ENCODE measurements around the gene VMAC.

Gene VMAC

GRCh38 chr19:5951338-5951861 is 46.7 kb downstream of the VMAC start:
- Histone ChIP-seq H3K36me3 (replicated peaks; ENCODE audit: insufficient read depth, low read length) (no peaks in the 10 kb centered on the region; the same call in 1 of the 2 replicates), H3K9me3 (replicated peaks; ENCODE audit: insufficient read depth, low read length) (no peaks in the 10 kb centered on the region), H2AFZ (ENCODE audit: low read length) (no peak overlapping the region), H3K27me3 (replicated peaks; ENCODE audit: insufficient read depth, low read length) (no peaks in the 10 kb centered on the region), H3K27ac (ENCODE audit: low read length) (peak overlapping the region; percentile 87; the same call in 1 of the 2 replicates), H4K20me1 (ENCODE audit: insufficient read depth, low read length) (no peaks in the 10 kb centered on the region; the same call in 1 of the 2 replicates), H3F3A (ENCODE audit: insufficient read depth, low read length) (peaks cover 28% of the 10 kb centered on the region), H3K79me2 (ENCODE audit: low read length) (peaks cover 90% of the 10 kb centered on the region), H3K4me2 (ENCODE audit: low read depth, low read length) (peak overlapping the region; percentile 82; the same call in 1 of the 2 replicates), H3K9me2 (replicated peaks; ENCODE audit: insufficient read depth, low read length) (no peaks in the 10 kb centered on the region), H3K9ac (ENCODE audit: low read length) (no peak overlapping the region), H3K4me1 (ENCODE audit: low read length) (peaks cover 55% of the 10 kb centered on the region), H3K4me3 (ENCODE audit: low read length) (no peak overlapping the region)
- TF ChIP-seq EZH2phosphoT487 (IDR thresholded peaks at IDR 0.05; ENCODE audit: low read length) (no peak), EZH2 (optimal IDR thresholded peaks at IDR 0.05; ENCODE audit: low read depth, low read length) (no peak)
- TF ChIP-seq, protein P1, sequence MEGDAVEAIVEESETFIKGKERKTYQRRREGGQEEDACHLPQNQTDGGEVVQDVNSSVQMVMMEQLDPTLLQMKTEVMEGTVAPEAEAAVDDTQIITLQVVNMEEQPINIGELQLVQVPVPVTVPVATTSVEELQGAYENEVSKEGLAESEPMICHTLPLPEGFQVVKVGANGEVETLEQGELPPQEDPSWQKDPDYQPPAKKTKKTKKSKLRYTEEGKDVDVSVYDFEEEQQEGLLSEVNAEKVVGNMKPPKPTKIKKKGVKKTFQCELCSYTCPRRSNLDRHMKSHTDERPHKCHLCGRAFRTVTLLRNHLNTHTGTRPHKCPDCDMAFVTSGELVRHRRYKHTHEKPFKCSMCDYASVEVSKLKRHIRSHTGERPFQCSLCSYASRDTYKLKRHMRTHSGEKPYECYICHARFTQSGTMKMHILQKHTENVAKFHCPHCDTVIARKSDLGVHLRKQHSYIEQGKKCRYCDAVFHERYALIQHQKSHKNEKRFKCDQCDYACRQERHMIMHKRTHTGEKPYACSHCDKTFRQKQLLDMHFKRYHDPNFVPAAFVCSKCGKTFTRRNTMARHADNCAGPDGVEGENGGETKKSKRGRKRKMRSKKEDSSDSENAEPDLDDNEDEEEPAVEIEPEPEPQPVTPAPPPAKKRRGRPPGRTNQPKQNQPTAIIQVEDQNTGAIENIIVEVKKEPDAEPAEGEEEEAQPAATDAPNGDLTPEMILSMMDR (IDR thresholded peaks at IDR 0.05; ENCODE audit: low read length) = no peak
- no peak for DNase-seq

GRCh38 chr19:5952193-5953029 is 47.7 kb downstream of the VMAC start:
- H3K27ac ChIP-seq (ENCODE audit: low read length) = peak overlapping the region; percentile 87; the same call in 1 of the 2 replicates
- no peaks in the 10 kb centered on the region for H3K9me3 ChIP-seq (replicated peaks; ENCODE audit: insufficient read depth, low read length)
- no peaks in the 10 kb centered on the region for H3K27me3 ChIP-seq (replicated peaks; ENCODE audit: insufficient read depth, low read length)
- DNase-seq = no peak
- peaks cover 55% of the 10 kb centered on the region for H3K4me1 ChIP-seq (ENCODE audit: low read length)
- H3K4me3 ChIP-seq (ENCODE audit: low read length) = no peak overlapping the region
- TF ChIP-seq EZH2 (optimal IDR thresholded peaks at IDR 0.05; ENCODE audit: low read depth, low read length) (no peak), EZH2phosphoT487 (IDR thresholded peaks at IDR 0.05; ENCODE audit: low read length) (no peak)
- TF ChIP-seq, protein P1 (IDR thresholded peaks at IDR 0.05; ENCODE audit: low read length) = no peak
- peaks cover 28% of the 10 kb centered on the region for H3F3A ChIP-seq (ENCODE audit: insufficient read depth, low read length)
- peaks cover 91% of the 10 kb centered on the region for H3K79me2 ChIP-seq (ENCODE audit: low read length)
- H3K9ac ChIP-seq (ENCODE audit: low read length) = no peak overlapping the region
- H3K36me3 ChIP-seq (replicated peaks; ENCODE audit: insufficient read depth, low read length) = no peaks in the 10 kb centered on the region; the same call in 1 of the 2 replicates
- peaks cover 6% of the 10 kb centered on the region; the same call in 1 of the 2 replicates for H4K20me1 ChIP-seq (ENCODE audit: insufficient read depth, low read length)
- no peaks in the 10 kb centered on the region for H3K9me2 ChIP-seq (replicated peaks; ENCODE audit: insufficient read depth, low read length)
- no peak overlapping the region for H3K4me2 ChIP-seq (ENCODE audit: low read depth, low read length)
- H2AFZ ChIP-seq (ENCODE audit: low read length) = no peak overlapping the region

GRCh38 chr19:5953030-5953589 is 48.4 kb downstream of the VMAC start:
- no peak for TF ChIP-seq EZH2 (optimal IDR thresholded peaks at IDR 0.05; ENCODE audit: low read depth, low read length)
- TF ChIP-seq EZH2phosphoT487 (IDR thresholded peaks at IDR 0.05; ENCODE audit: low read length) = no peak
- TF ChIP-seq, protein P1 (IDR thresholded peaks at IDR 0.05; ENCODE audit: low read length) = no peak
- no peaks in the 10 kb centered on the region for H3K36me3 ChIP-seq (replicated peaks; ENCODE audit: insufficient read depth, low read length)
- peaks cover 91% of the 10 kb centered on the region for H3K79me2 ChIP-seq (ENCODE audit: low read length)
- no peaks in the 10 kb centered on the region for H3K9me3 ChIP-seq (replicated peaks; ENCODE audit: insufficient read depth, low read length)
- H3K4me1 ChIP-seq (ENCODE audit: low read length) = peaks cover 55% of the 10 kb centered on the region
- no peaks in the 10 kb centered on the region for H3K27me3 ChIP-seq (replicated peaks; ENCODE audit: insufficient read depth, low read length)
- H3K4me3 ChIP-seq (ENCODE audit: low read length) = no peak overlapping the region
- DNase-seq = no peak
- no peaks in the 10 kb centered on the region for H3K9me2 ChIP-seq (replicated peaks; ENCODE audit: insufficient read depth, low read length)
- no peak overlapping the region for H3K4me2 ChIP-seq (ENCODE audit: low read depth, low read length)
- H3K9ac ChIP-seq (ENCODE audit: low read length) = no peak overlapping the region
- peaks cover 12% of the 10 kb centered on the region for H4K20me1 ChIP-seq (ENCODE audit: insufficient read depth, low read length)
- peaks cover 28% of the 10 kb centered on the region for H3F3A ChIP-seq (ENCODE audit: insufficient read depth, low read length)
- H3K27ac ChIP-seq (ENCODE audit: low read length) = no peak overlapping the region
- H2AFZ ChIP-seq (ENCODE audit: low read length) = no peak overlapping the region
